ENCODE measurements around the gene HARS2. TPM values are rescaled to one million over a fixed set of nuclear protein-coding genes. Genes with fewer than 3 reads are reported as not detected.
"Not testable (repeated sequence)": the region's sequence is repeated elsewhere in the genome, so short reads cannot be mapped to it uniquely, and the experiment has no call there.

The HARS2 gene, protein sequence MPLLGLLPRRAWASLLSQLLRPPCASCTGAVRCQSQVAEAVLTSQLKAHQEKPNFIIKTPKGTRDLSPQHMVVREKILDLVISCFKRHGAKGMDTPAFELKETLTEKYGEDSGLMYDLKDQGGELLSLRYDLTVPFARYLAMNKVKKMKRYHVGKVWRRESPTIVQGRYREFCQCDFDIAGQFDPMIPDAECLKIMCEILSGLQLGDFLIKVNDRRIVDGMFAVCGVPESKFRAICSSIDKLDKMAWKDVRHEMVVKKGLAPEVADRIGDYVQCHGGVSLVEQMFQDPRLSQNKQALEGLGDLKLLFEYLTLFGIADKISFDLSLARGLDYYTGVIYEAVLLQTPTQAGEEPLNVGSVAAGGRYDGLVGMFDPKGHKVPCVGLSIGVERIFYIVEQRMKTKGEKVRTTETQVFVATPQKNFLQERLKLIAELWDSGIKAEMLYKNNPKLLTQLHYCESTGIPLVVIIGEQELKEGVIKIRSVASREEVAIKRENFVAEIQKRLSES
- total RNA-seq = 10 to 100 TPM; 63.5 to 68.0 TPM
- 10 to 100 TPM; 15.4 to 24.6 (median 20.1) TPM for polyA plus RNA-seq
- 48.4 to 78.8 (median 63.0) reads per million in 6 experiments for total RNA-seq

GRCh38 chr5:140690941-140691924, at the start of gene HARS2, which contains the start of gene HARS1:
TSS of gene HARS2 (plus strand) at chr5:140691455. CDS start at chr5:140691649, 194 bp downstream.
TSS of gene HARS1 (minus strand) at chr5:140691370. CDS start at chr5:140691304, 66 bp downstream.
- H3K4me1 Mint-ChIP-seq = peaks cover 14 to 49% (median 46%) of the 10 kb centered on the region in 4 donors
- peak within 1 kb of the TSS; percentile 90 to 99 (median 98) for H3K27ac Mint-ChIP-seq
- H3K4me3 Mint-ChIP-seq = peak within 1 kb of the TSS; percentile 99 to 100 (median 99)
- peak; percentile 60 to 87 (median 77) for DNase-seq
- H3K36me3 Mint-ChIP-seq = peaks cover 0 to 56% (median 2%) of the 10 kb centered on the region in 3 donors
- peak; percentile 92 to 94 for ATAC-seq
- H3K9me3 Mint-ChIP-seq = no peaks in the 10 kb centered on the region
- POLR2A ChIA-PET = interaction anchor here (0.6 to 5.2 kb wide), 16 partner anchors 9 to 1196 kb away, joined by 3 to 44 read pairs (median 6); partner anchors contain the start of genes ANKHD1, APBB3, CD14 and EIF4EBP3
- no peaks in the 10 kb centered on the region for H3K27me3 Mint-ChIP-seq

DNA sequence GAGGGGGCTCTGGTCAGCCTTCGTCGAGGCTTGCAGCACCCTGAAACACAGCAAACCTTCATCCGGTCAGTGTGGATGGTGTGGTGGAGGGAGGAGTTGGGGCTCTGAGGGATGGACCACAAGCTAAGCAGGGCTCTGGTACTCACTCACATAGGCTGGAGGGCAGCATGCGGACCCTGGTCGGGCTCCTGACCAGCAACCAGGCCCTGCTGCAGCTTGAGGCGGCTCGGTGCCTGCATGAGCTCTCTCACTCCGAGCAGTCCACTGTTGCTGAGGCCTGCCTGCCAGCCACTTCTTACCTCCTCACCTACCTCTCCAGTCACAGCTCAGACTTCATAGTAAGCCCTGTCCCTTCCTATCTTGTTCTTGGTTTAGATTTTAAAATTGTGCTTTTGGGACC, 49.5 kb upstream of the HARS2 start:
- peak overlapping the region in 1 of 10 donors; percentile 74 for H3K27ac Mint-ChIP-seq
- no peaks in the 10 kb centered on the region for H3K9me3 Mint-ChIP-seq
- H3K27me3 Mint-ChIP-seq = no peaks in the 10 kb centered on the region
- POLR2A ChIA-PET = interaction anchor here (0.6 to 1.4 kb wide), 4 partner anchors 9 to 78 kb away, joined by 3 to 4 read pairs (median 4); partner anchors contain the start of gene CD14
- ATAC-seq (no peak), DNase-seq (no peak)
- H3K36me3 Mint-ChIP-seq = peaks cover 0 to 35% (median 0%) of the 10 kb centered on the region in 3 donors
- peaks cover 27 to 63% (median 60%) of the 10 kb centered on the region in 4 donors for H3K4me1 Mint-ChIP-seq
- H3K4me3 Mint-ChIP-seq = peak overlapping the region in 2 of 10 donors; percentile 1 to 10

DNA sequence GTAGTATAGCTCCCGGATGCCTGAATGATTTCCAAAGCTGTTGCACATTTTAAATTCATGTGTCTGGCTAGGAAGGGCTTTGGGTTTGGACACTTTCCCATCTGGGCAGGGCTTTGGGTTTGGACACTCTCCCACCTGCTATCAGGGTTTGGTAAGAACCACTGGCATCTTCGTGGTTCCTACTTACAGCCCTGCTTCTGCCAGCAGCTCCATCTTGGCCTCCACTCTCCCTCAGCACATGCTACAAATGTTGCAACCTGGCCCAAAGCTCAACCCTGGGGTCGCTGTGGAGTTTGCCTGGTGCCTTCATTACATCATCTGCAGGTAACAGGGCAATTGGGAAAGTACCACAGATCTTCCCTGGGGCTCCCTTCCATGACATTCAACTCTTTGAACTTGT, 48.5 kb upstream of the HARS2 start:
- POLR2A ChIA-PET = interaction anchor here (0.7 to 1.1 kb wide), 3 partner anchors 10 to 241 kb away, joined by 3 to 5 read pairs (median 3); partner anchors contain the start of genes ANKHD1 and CD14
- Mint-ChIP-seq H3K4me3 (peak overlapping the region in 1 of 10 donors; percentile 3), H3K9me3 (no peaks in the 10 kb centered on the region), H3K27ac (peak overlapping the region in 3 of 10 donors; percentile 30 to 48 (median 40)), H3K27me3 (no peaks in the 10 kb centered on the region), H3K4me1 (peaks cover 26 to 72% (median 67%) of the 10 kb centered on the region in 4 donors), H3K36me3 (peaks cover 0 to 37% (median 0%) of the 10 kb centered on the region in 3 donors)
- no peak for DNase-seq
- no peak for ATAC-seq

DNA sequence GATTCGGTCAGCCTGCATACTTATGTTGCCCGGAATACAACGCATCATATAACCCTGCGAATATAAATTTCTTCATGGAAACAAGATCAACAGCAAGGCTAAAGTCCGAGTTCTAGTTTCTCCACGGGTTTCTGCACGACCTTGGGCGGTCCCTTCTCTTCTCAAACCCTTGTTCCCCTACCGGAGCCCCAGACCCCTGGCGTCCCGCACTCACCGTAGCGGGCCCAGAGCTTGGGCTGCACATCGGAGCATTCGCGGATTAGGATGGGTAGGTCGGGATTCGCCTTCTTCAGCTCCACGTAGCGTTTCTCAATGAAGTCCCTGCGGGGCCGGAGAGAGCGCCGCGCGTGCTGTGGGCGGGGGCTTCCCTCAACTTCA, 44.2 kb upstream of the HARS2 start:
- H3K4me1 Mint-ChIP-seq = peaks cover 21 to 68% (median 64%) of the 10 kb centered on the region in 4 donors
- H3K4me3 Mint-ChIP-seq = peak overlapping the region; percentile 96 to 100 (median 99)
- H3K27me3 Mint-ChIP-seq = no peaks in the 10 kb centered on the region
- peaks cover 5 to 78% (median 15%) of the 10 kb centered on the region in 3 donors for H3K36me3 Mint-ChIP-seq
- H3K9me3 Mint-ChIP-seq = no peaks in the 10 kb centered on the region
- DNase-seq = peak in 1 of 10 donors; percentile 24
- ATAC-seq = no peak
- POLR2A ChIA-PET = interaction anchor here (0.6 to 3.7 kb wide), 21 partner anchors 8 to 673 kb away, joined by 3 to 61 read pairs (median 6); partner anchors contain the start of genes ANKHD1, APBB3, CD14 and EIF4EBP3
- peak overlapping the region; percentile 98 to 100 (median 100) for H3K27ac Mint-ChIP-seq

- H3K4me3 Mint-ChIP-seq = peak overlapping the region in 1 of 10 donors; percentile 74
- H3K4me1 Mint-ChIP-seq = peaks cover 5 to 18% (median 7%) of the 10 kb centered on the region in 4 donors
- POLR2A ChIA-PET = no interaction called here
- DNase-seq (no peak), ATAC-seq (no peak)
- peak overlapping the region in 6 of 10 donors; percentile 44 to 84 (median 62) for H3K27ac Mint-ChIP-seq
- no peaks in the 10 kb centered on the region for H3K9me3 Mint-ChIP-seq
- no peaks in the 10 kb centered on the region for H3K27me3 Mint-ChIP-seq
- peaks cover 9 to 89% (median 56%) of the 10 kb centered on the region in 3 donors for H3K36me3 Mint-ChIP-seq
Measured at GRCh38 chr5:140658870-140659269, 32.4 kb upstream of the HARS2 start.

- ATAC-seq, DNase-seq, POLR2A ChIA-PET, H3K4me3 Mint-ChIP-seq, H3K27me3 Mint-ChIP-seq, H3K9me3 Mint-ChIP-seq: not testable (repeated sequence)
- peaks cover 10 to 19% (median 14%) of the 10 kb centered on the region in 4 donors for H3K4me1 Mint-ChIP-seq
- peak overlapping the region in 3 of 10 donors; percentile 20 to 38 (median 29) for H3K27ac Mint-ChIP-seq
- peaks cover 4 to 74% (median 41%) of the 10 kb centered on the region in 3 donors for H3K36me3 Mint-ChIP-seq
Measured at GRCh38 chr5:140660371-140660770, 30.9 kb upstream of the HARS2 start.

GRCh38 chr5:140664030-140664358, 27.3 kb upstream of the HARS2 start:
- H3K27me3 Mint-ChIP-seq = no peaks in the 10 kb centered on the region
- DNase-seq (no peak), ATAC-seq (no peak)
- peaks cover 24 to 45% (median 38%) of the 10 kb centered on the region in 4 donors for H3K4me1 Mint-ChIP-seq
- peaks cover 0 to 64% (median 25%) of the 10 kb centered on the region in 3 donors for H3K36me3 Mint-ChIP-seq
- H3K4me3 Mint-ChIP-seq = peak overlapping the region; percentile 91 to 99 (median 97)
- peaks cover 0 to 1% (median 0%) of the 10 kb centered on the region in 9 donors for H3K9me3 Mint-ChIP-seq
- peak overlapping the region; percentile 97 to 99 (median 98) for H3K27ac Mint-ChIP-seq
- POLR2A ChIA-PET = interaction anchor here (0.6 to 4.5 kb wide), 11 partner anchors 10 to 1563 kb away, joined by 3 to 61 read pairs (median 8); partner anchors contain the start of genes ANKHD1, CD14, EIF4EBP3 and HARS1

DNA sequence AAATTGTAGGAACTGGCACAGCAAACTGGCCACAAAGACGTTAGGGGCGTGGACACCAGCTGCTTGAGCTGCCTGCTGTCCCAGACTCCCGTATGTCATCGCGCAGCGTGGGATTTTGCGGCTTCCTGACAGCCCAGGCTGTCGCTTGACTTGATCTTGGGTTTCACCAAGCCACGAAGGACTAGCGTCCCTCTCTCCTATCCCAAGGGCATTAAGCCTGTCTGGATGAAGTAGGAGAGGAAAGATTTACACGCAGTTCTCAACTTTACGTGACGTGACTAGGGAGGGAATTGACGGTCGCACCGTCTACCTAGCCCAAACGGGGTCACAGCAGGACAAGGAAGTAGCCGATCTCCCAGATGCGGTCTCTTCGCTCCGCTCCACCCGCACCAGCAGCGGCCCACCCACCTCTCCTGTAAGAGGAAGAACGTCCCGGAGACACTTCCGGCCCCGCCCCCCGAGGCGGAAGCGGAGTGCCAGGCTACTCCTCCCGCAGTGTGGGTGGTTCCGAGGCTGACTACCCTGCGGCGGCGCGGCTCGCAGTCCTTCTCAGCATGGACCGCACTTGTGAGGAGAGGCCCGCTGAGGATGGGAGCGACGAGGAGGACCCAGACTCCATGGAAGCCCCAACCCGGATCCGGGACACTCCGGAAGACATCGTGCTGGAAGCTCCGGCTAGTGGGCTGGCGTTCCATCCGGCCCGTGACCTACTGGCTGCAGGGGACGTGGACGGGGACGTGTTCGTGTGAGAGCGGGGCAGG, 26.7 kb upstream of the HARS2 start, which contains the start of gene WDR55:
WDR55 (plus strand) TSS at position 546 of the 761 bp plus-strand sequence; CDS start at position 555, 9 bp downstream.
- ATAC-seq (peak; percentile 91 to 93), DNase-seq (peak; percentile 91 to 98 (median 94))
- POLR2A ChIA-PET = interaction anchor here (0.6 to 4.5 kb wide), 12 partner anchors 10 to 1563 kb away, joined by 3 to 61 read pairs (median 8); partner anchors contain the start of genes ANKHD1, CD14, EIF4EBP3 and HARS1
- no peaks in the 10 kb centered on the region for H3K27me3 Mint-ChIP-seq
- H3K4me3 Mint-ChIP-seq = peak within 1 kb of the TSS; percentile 91 to 99 (median 97)
- H3K27ac Mint-ChIP-seq = peak within 1 kb of the TSS; percentile 97 to 99 (median 98)
- peaks cover 0 to 1% (median 0%) of the 10 kb centered on the region in 9 donors for H3K9me3 Mint-ChIP-seq
- peaks cover 0 to 64% (median 19%) of the 10 kb centered on the region in 3 donors for H3K36me3 Mint-ChIP-seq
- peaks cover 24 to 47% (median 38%) of the 10 kb centered on the region in 4 donors for H3K4me1 Mint-ChIP-seq

DNA sequence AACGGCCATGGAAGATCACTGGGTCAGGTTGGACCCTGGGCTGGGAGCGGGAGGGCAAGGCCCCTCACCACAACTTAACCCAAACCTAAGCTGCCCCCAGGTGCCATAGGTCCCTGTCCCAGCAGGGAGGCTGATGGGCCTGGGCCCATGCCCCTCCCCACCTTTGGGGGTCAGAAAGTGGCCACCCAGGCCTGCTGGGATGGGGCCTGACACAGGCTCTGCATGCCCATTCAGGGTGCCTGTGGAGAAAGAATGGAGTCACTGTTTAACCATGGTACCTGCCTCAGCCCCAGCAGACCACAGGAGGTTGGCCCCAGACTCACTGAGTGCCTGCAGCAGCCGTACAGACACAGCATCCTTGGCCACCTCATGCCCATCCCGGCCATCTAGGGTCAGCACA, 20.2 kb upstream of the HARS2 start:
- POLR2A ChIA-PET = interaction anchor here (0.6 kb wide), 1 partner anchor 24 kb away, joined by 5 read pairs; the partner anchor contains the start of genes IK and NDUFA2
- peaks cover 0 to 71% (median 7%) of the 10 kb centered on the region in 3 donors for H3K36me3 Mint-ChIP-seq
- H3K4me3 Mint-ChIP-seq, DNase-seq, ATAC-seq, H3K27me3 Mint-ChIP-seq, H3K9me3 Mint-ChIP-seq: not testable (repeated sequence)
- H3K27ac Mint-ChIP-seq = peak overlapping the region in 2 of 10 donors; percentile 22 to 88
- peaks cover 18 to 32% (median 22%) of the 10 kb centered on the region in 4 donors for H3K4me1 Mint-ChIP-seq

DNA sequence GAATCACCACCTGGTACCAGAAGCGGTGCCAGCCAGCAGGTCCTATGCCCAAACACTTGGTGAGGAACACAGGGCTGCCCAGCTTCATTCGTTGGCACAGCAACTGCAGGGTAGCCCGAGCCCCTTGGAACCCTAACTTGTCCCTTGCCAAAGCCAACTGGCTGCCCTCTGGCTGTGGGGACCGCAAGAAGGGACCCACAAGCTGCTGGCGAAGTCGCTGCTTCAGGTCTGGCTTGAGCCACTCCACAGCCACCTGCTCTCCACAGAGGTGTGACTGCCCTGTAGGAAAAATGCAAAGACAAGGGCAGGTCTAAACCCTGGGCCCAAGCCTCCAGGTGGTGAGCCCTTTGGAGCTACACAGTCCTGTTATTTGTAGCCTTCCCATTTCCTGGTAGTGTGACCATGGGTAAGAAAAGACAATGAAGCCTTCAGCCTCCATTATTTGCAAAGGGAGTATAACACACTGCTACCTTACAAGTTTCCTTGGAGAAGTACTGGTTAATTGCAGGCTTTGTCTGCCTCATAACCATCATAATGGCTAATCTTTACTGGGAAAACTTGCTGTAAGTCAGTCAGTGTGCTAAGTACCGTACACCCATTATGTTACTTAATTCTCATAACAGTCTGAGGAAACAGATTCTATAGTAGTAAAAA, 19.7 kb upstream of the HARS2 start:
- DNase-seq (no peak), ATAC-seq (no peak)
- Mint-ChIP-seq H3K27ac (no peak overlapping the region), H3K4me1 (peaks cover 14 to 26% (median 17%) of the 10 kb centered on the region in 4 donors), H3K4me3 (no peak overlapping the region), H3K36me3 (peaks cover 0 to 74% (median 10%) of the 10 kb centered on the region in 3 donors), H3K9me3 (peaks cover 0 to 1% (median 0%) of the 10 kb centered on the region in 9 donors), H3K27me3 (no peaks in the 10 kb centered on the region)
- POLR2A ChIA-PET = no interaction called here

Measured in naive thymus-derived CD8-positive, alpha-beta T cell (primary cell).